B cell (primary cell): ENCODE results near the gene CANT1. TPM values are rescaled to one million over a fixed set of nuclear protein-coding genes. Genes with fewer than 3 reads are reported as not detected.

ENCODE experiments used
- ATAC-seq: fragments of 200-7000 bp; cut with Tn5 transposase; one replicate; pipeline ENCODE4 v1.10.0; 2021; ENCODE audit warnings: low read depth, mild to moderate bottlenecking, moderate number of reproducible peaks, moderate library complexity
- CTCF ChIA-PET: fragments of 350-600 bp; sonication (Branson Sonifier 250); formaldehyde crosslinking; loops from one replicate; lab custom pipeline; 2021; ENCODE audit warnings: antibody characterized with exemption, inconsistent platforms; lab: Charles Lee
- POLR2A ChIA-PET: fragments of 350-600 bp; sonication (Branson Sonifier 250); formaldehyde crosslinking; loops from one replicate; lab custom pipeline; 2021; ENCODE audit warnings: antibody characterized with exemption; lab: Charles Lee
- DNase-seq: peaks from one replicate; pipeline ENCODE4 v3.0.0; 2013
- H2AFZ ChIP-seq: 2 replicates; pipeline ENCODE4 v1.6.1; 2012; ENCODE audit warnings: mild to moderate bottlenecking, low read depth, low read length; ENCODE audit not compliant: insufficient read depth, poor library complexity, severe bottlenecking
- H3K27ac ChIP-seq, 2 donors: 1 replicate in 1 of 2; 2 replicates in 1 of 2; pipeline ENCODE4 v1.5.1; 2012 to 2013; ENCODE audit warnings: low read length in 2 of 2, mild to moderate bottlenecking in 2 of 2, moderate library complexity in 1 of 2
- H3K27me3 ChIP-seq, 4 experiments: fragments of 200-600 bp in 1 of 4; sonication (generic) in 1 of 4; replicated peaks in 1 of 4; 1 replicate in 2 of 4; 2 replicates in 2 of 4; pipeline versions ENCODE4 v1.6.1 to v1.7.0; 2013 to 2016; ENCODE audit warnings: low read length in 3 of 4, mild to moderate bottlenecking in 2 of 4, mixed read lengths in 1 of 4, moderate library complexity in 1 of 4; ENCODE audit not compliant: insufficient read depth in 4 of 4, control insufficient read depth in 3 of 4; ENCODE audit errors: control extremely low read depth in 1 of 4
- H3K36me3 ChIP-seq, 2 experiments: replicated peaks in 1 of 2; 1 replicate in 1 of 2; 2 replicates in 1 of 2; pipeline versions ENCODE4 v1.6.1 to v1.7.1; 2013; ENCODE audit warnings: low read length in 1 of 2; ENCODE audit not compliant: insufficient read depth in 2 of 2, control insufficient read depth in 1 of 2; ENCODE audit errors: control extremely low read depth in 1 of 2, extremely low read depth in 1 of 2
- H3K4me1 ChIP-seq, 2 donors: fragments of 200-600 bp in 1 of 2; sonication (generic) in 1 of 2; 1 replicate in 1 of 2; 2 replicates in 1 of 2; pipeline versions ENCODE4 v1.5.1 to v1.6.1; 2013 to 2017; ENCODE audit warnings: low read length in 2 of 2; ENCODE audit not compliant: control insufficient read depth in 2 of 2, insufficient read depth in 2 of 2
- H3K4me2 ChIP-seq: replicated peaks from 2 replicates; pipeline ENCODE3; 2012; ENCODE audit warnings: mild to moderate bottlenecking, low read depth, low read length; ENCODE audit not compliant: poor library complexity, severe bottlenecking
- H3K4me3 ChIP-seq, 5 experiments: fragments of 200-600 bp in 1 of 5; sonication (generic) in 1 of 5; 1 replicate in 3 of 5; 2 replicates in 2 of 5; pipeline versions ENCODE4 v1.5.1 to v1.7.0; 2011 to 2016; ENCODE audit warnings: low read length in 4 of 5, mild to moderate bottlenecking in 4 of 5, low read depth in 2 of 5, control low read depth in 1 of 5, moderate library complexity in 1 of 5; ENCODE audit not compliant: insufficient read depth in 1 of 5; ENCODE audit errors: control extremely low read depth in 1 of 5, extremely low read depth in 1 of 5
- H3K79me2 ChIP-seq: fragments of 200-600 bp; sonication (generic); one replicate; pipeline ENCODE4 v1.6.0; 2016; ENCODE audit warnings: low read length; ENCODE audit not compliant: control insufficient read depth, insufficient read depth
- H3K9ac ChIP-seq: fragments of 200-600 bp; sonication (generic); 2 replicates; pipeline ENCODE4 v1.6.1; 2017; ENCODE audit warnings: mild to moderate bottlenecking, low read length, moderate library complexity
- H3K9me3 ChIP-seq, 3 donors: one replicate each; pipeline versions ENCODE4 v1.6.1 to v1.7.1; 2013; ENCODE audit warnings: low read length in 2 of 3; ENCODE audit not compliant: control insufficient read depth in 2 of 3, insufficient read depth in 1 of 3; ENCODE audit errors: control extremely low read depth in 1 of 3
- H4K20me1 ChIP-seq: 2 replicates; pipeline ENCODE4 v1.6.0; 2012; ENCODE audit warnings: mild to moderate bottlenecking, low read length; ENCODE audit not compliant: insufficient read depth, control insufficient read depth, poor library complexity, severe bottlenecking
- H3K27ac Mint-ChIP-seq: one replicate; pipeline ENCODE4 v1.8.0; 2021; ENCODE audit warnings: mixed read lengths
- H3K27me3 Mint-ChIP-seq: one replicate; pipeline ENCODE4 v1.8.0; 2021; ENCODE audit warnings: mixed read lengths
- H3K4me1 Mint-ChIP-seq: one replicate; pipeline ENCODE4 v1.8.0; 2021; ENCODE audit warnings: mixed read lengths
- H3K4me3 Mint-ChIP-seq: one replicate; pipeline ENCODE4 v1.8.0; 2021; ENCODE audit warnings: mixed read lengths
- H3K9me3 Mint-ChIP-seq: one replicate; pipeline ENCODE4 v1.8.0; 2022; ENCODE audit warnings: mixed read lengths; ENCODE audit not compliant: insufficient read depth
- CTCF ChIP-seq: fragments of 200-600 bp; IDR thresholded peaks from one replicate; pipeline ENCODE4 v1.8.0; 2022; ENCODE audit warnings: antibody characterized with exemption, mild to moderate bottlenecking
- EZH2 ChIP-seq: IDR thresholded peaks from 2 replicates; pipeline ENCODE4 v1.6.1; 2012; ENCODE audit warnings: borderline replicate concordance, low read depth, mild to moderate bottlenecking, moderate library complexity, low read length; ENCODE audit not compliant: insufficient read depth, poor library complexity, severe bottlenecking
- WGBS: methylation state at CpG from one replicate; pipeline ENCODE4 v1.1.5; 2013; ENCODE audit warnings: missing lambda C conversion rate; ENCODE audit not compliant: insufficient coverage; 5-methylcytosine and 5-hydroxymethylcytosine counted together
- intact Hi-C: fragments of 100-400 bp; cut with micrococcal nuclease; formaldehyde crosslinking; loops from one replicate; pipeline ENCODE4 v1.10.0; 2022
- polyA plus RNA-seq: library from polyadenylated mRNA; depleted of rRNA; stranded (reverse); fragments of >200 nt; gene quantifications from 2 replicates; pipeline ENCODE4 v1.2.3, GENCODE V29; 2012
- total RNA-seq, 2 donors: library from RNA; stranded (reverse); fragments of 120-200 nt in 1 of 2; gene quantifications; 1 replicate in 1 of 2; 2 replicates in 1 of 2; pipeline versions ENCODE4 v1.2.3 to v1.2.4, GENCODE V29; 2013 to 2022

CANT1 gene
- total and polyA plus RNA-seq, 2 donors (not counting 1 experiment from before 2014, with no cell fraction given) = 17.3 to 44.2 TPM

- H3K27ac Mint-ChIP-seq = no peak overlapping the region
- no peak overlapping the region for H3K4me3 ChIP-seq
- POLR2A ChIA-PET = interaction anchor here (0.5 kb wide), 1 partner anchor 37 kb away, joined by 9 read pairs; no protein-coding TSS in a partner anchor
- 87% methylated on average over 6 of the region's 6 CpGs for WGBS
- no peak overlapping the region for H3K4me3 Mint-ChIP-seq
- H3K27me3 Mint-ChIP-seq = peaks cover 13% of the 10 kb centered on the region
- no peak overlapping the region for H3K9ac ChIP-seq
- no peak for TF ChIP-seq EZH2
- TF ChIP-seq CTCF = no peak
- H3K9me3 ChIP-seq = peaks cover 3 to 5% (median 3%) of the 10 kb centered on the region in 3 donors
- peaks cover 12% of the 10 kb centered on the region for H4K20me1 ChIP-seq
- no peak for DNase-seq
- no peak overlapping the region for H3K4me2 ChIP-seq
- ATAC-seq = no peak
- no peak overlapping the region for H3K27ac ChIP-seq
- peaks cover 29% of the 10 kb centered on the region for H3K79me2 ChIP-seq
- H3K9me3 Mint-ChIP-seq = no peaks in the 10 kb centered on the region
- peaks cover 27% of the 10 kb centered on the region for H3K4me1 Mint-ChIP-seq
- H3K4me1 ChIP-seq = peaks cover 19 to 22% of the 10 kb centered on the region in 2 donors
- intact Hi-C loops = no loop called here
- CTCF ChIA-PET = interaction anchor here (1.7 kb wide), 1 partner anchor 147 kb away, joined by 4 read pairs; no protein-coding TSS in a partner anchor
- H3K36me3 ChIP-seq = no peaks in the 10 kb centered on the region
- H3K27me3 ChIP-seq = peaks cover 0 to 4% (median 0%) of the 10 kb centered on the region in 4 experiments
- H2AFZ ChIP-seq = no peak overlapping the region
Observed at GRCh38 chr17:79012563-79013134, 3.1 kb upstream of the CANT1 start.

- ChIA-PET CTCF (no interaction called here), POLR2A (no interaction called here)
- intact Hi-C loops = no loop called here
- WGBS = 85% methylated on average over 4 of the region's 5 CpGs
- Histone ChIP-seq H3K27me3 (peaks cover 0 to 4% (median 0%) of the 10 kb centered on the region in 4 experiments), H3K4me3 (no peak overlapping the region), H4K20me1 (peaks cover 23% of the 10 kb centered on the region), H3K9me3 (peaks cover 3 to 5% (median 3%) of the 10 kb centered on the region in 3 donors), H3K9ac (no peak overlapping the region), H3K27ac (no peak overlapping the region), H3K4me2 (no peak overlapping the region), H3K4me1 (peaks cover 21 to 32% of the 10 kb centered on the region in 2 donors), H3K36me3 (peaks cover 0 to 5% of the 10 kb centered on the region in 2 experiments), H2AFZ (no peak overlapping the region), H3K79me2 (peaks cover 40% of the 10 kb centered on the region)
- Mint-ChIP-seq H3K27ac (no peak overlapping the region), H3K27me3 (peaks cover 5% of the 10 kb centered on the region), H3K4me1 (peaks cover 38% of the 10 kb centered on the region), H3K9me3 (no peaks in the 10 kb centered on the region), H3K4me3 (peak overlapping the region; percentile 96)
- no peak for TF ChIP-seq EZH2
- no peak for TF ChIP-seq CTCF
- ATAC-seq (no peak), DNase-seq (no peak)
Observed at GRCh38 chr17:79011451-79012147, 2.0 kb upstream of the CANT1 start.
